OCI-LY1 (cell line): ENCODE results near the gene TXNRD2.
"Not testable (repeated sequence)": the region's sequence is repeated elsewhere in the genome, so short reads cannot be mapped to it uniquely, and the experiment has no call there.

Source experiments
- H2AFZ ChIP-seq: fragments of 200-600 bp; sonication (generic), shearing (Covaris generic); 2 replicates; pipeline ENCODE4 v1.6.0; 2014; ENCODE audit warnings: antibody characterized with exemption, mild to moderate bottlenecking, low read length
- H3F3A ChIP-seq: fragments of 200-600 bp; sonication (generic), shearing (Covaris generic); 2 replicates; pipeline ENCODE4 v1.6.0; 2014; ENCODE audit warnings: mild to moderate bottlenecking, antibody characterized with exemption, low read length, moderate library complexity; ENCODE audit not compliant: insufficient read depth
- H3K27ac ChIP-seq: fragments of 200-600 bp; sonication (generic); 2 replicates; pipeline ENCODE4 v1.5.1; 2014; ENCODE audit warnings: low read length, mixed run types, mild to moderate bottlenecking, low read depth; ENCODE audit not compliant: poor library complexity, severe bottlenecking
- H3K27me3 ChIP-seq: fragments of 200-600 bp; sonication (generic); 2 replicates; pipeline ENCODE4 v1.6.0; 2014; ENCODE audit warnings: antibody characterized with exemption, mild to moderate bottlenecking, low read length, moderate library complexity; ENCODE audit not compliant: insufficient read depth
- H3K36me3 ChIP-seq: fragments of 200-600 bp; sonication (generic); 2 replicates; pipeline ENCODE4 v1.6.1; 2014; ENCODE audit warnings: mild to moderate bottlenecking, antibody characterized with exemption, low read length, moderate library complexity, mixed read lengths; ENCODE audit not compliant: insufficient read depth
- H3K4me1 ChIP-seq: fragments of 200-600 bp; sonication (generic); 2 replicates; pipeline ENCODE4 v1.5.1; 2014; ENCODE audit warnings: mild to moderate bottlenecking, low read length, moderate library complexity; ENCODE audit not compliant: insufficient read depth, severe bottlenecking
- H3K4me2 ChIP-seq: fragments of 200-600 bp; sonication (generic), shearing (Covaris generic); 2 replicates; pipeline ENCODE4 v1.6.1; 2014; ENCODE audit warnings: low read length
- H3K4me3 ChIP-seq: fragments of 200-600 bp; sonication (generic); 2 replicates; pipeline ENCODE4 v1.5.1; 2014; ENCODE audit warnings: low read length, low read depth, mild to moderate bottlenecking, mixed read lengths; ENCODE audit not compliant: poor library complexity, severe bottlenecking
- H3K79me2 ChIP-seq: fragments of 200-600 bp; shearing (Covaris generic); 2 replicates; pipeline ENCODE4 v1.6.1; 2016; ENCODE audit warnings: mixed run types, low read length, mixed read lengths; ENCODE audit not compliant: insufficient read depth
- H3K9ac ChIP-seq: fragments of 200-600 bp; sonication (generic), shearing (Covaris generic); 2 replicates; pipeline ENCODE4 v1.6.1; 2014; ENCODE audit warnings: mild to moderate bottlenecking, low read length, mixed read lengths
- H3K9me2 ChIP-seq: fragments of 200-600 bp; sonication (generic), shearing (Covaris generic); 2 replicates; pipeline ENCODE4 v1.6.1; 2014; ENCODE audit warnings: low read depth, mild to moderate bottlenecking, low read length, mixed read lengths
- H3K9me3 ChIP-seq: fragments of 200-600 bp; shearing (Covaris generic); 2 replicates; pipeline ENCODE4 v1.6.1; 2014; ENCODE audit warnings: low read length, mixed read lengths
- H4K20me1 ChIP-seq: fragments of 200-600 bp; sonication (generic), shearing (Covaris generic); 2 replicates; pipeline ENCODE4 v1.6.0; 2016; ENCODE audit warnings: mild to moderate bottlenecking, low read length; ENCODE audit not compliant: insufficient read depth
- CTCF ChIP-seq: fragments of 200-600 bp; sonication (generic), shearing (Covaris generic); IDR thresholded peaks from 2 replicates; pipeline ENCODE4 v1.5.1; 2017; ENCODE audit warnings: mild to moderate bottlenecking, antibody characterized with exemption, low read length, moderate library complexity, mixed read lengths
- EZH2 ChIP-seq: fragments of 200-600 bp; sonication (generic), shearing (Covaris generic); IDR thresholded peaks from 2 replicates; pipeline ENCODE4 v1.8.0; 2017; ENCODE audit warnings: borderline replicate concordance, mixed run types, mild to moderate bottlenecking, antibody characterized with exemption, low read length, moderate library complexity, mixed read lengths

Gene TXNRD2

GRCh38 chr22:19940536-19941364 is 868 bp downstream of the TXNRD2 start:
- H3K4me2 ChIP-seq: peak overlapping the region; percentile 96

GRCh38 chr22:19937616-19938473 is 3.8 kb downstream of the TXNRD2 start:
- Histone ChIP-seq H3F3A (no peaks in the 10 kb centered on the region), H3K4me1 (peaks cover 19% of the 10 kb centered on the region), H3K4me3 (no peak overlapping the region), H3K9me3 (peaks cover 6% of the 10 kb centered on the region; the same call in 1 of the 2 replicates), H3K79me2 (peaks cover 10% of the 10 kb centered on the region), H3K27ac (no peak overlapping the region), H2AFZ (no peak overlapping the region), H3K4me2 (no peak overlapping the region), H3K27me3 (no peaks in the 10 kb centered on the region), H3K9me2 (no peaks in the 10 kb centered on the region), H4K20me1 (no peaks in the 10 kb centered on the region), H3K36me3 (peaks cover 4% of the 10 kb centered on the region; the same call in 1 of the 2 replicates), H3K9ac (no peak overlapping the region)
- no peak for TF ChIP-seq EZH2

More at GRCh38 chr22:19940536-19941364, 868 bp downstream of the TXNRD2 start:
- Histone ChIP-seq H3K9me3 (peaks cover 3% of the 10 kb centered on the region; the same call in 1 of the 2 replicates), H3K27me3 (no peaks in the 10 kb centered on the region), H4K20me1 (no peaks in the 10 kb centered on the region), H2AFZ (no peak overlapping the region), H3K4me1 (peaks cover 31% of the 10 kb centered on the region), H3K36me3 (peaks cover 2% of the 10 kb centered on the region; the same call in 1 of the 2 replicates), H3K79me2 (peaks cover 15% of the 10 kb centered on the region), H3K4me3 (peak overlapping the region; percentile 90), H3K9me2 (no peaks in the 10 kb centered on the region), H3F3A (no peaks in the 10 kb centered on the region), H3K9ac (peak overlapping the region; percentile 98), H3K27ac (peak overlapping the region; percentile 21)
- TF ChIP-seq CTCF (no peak), EZH2 (no peak)

- no peak overlapping the region for H3K4me2 ChIP-seq
- no peaks in the 10 kb centered on the region for H3K9me2 ChIP-seq
- H3K4me3 ChIP-seq: no peak overlapping the region
- peaks cover 6% of the 10 kb centered on the region; the same call in 1 of the 2 replicates for H3K9me3 ChIP-seq
- peaks cover 13% of the 10 kb centered on the region for H3K4me1 ChIP-seq
- no peaks in the 10 kb centered on the region for H3K79me2 ChIP-seq
- no peak overlapping the region for H3K9ac ChIP-seq
- H2AFZ ChIP-seq: no peak overlapping the region
- H4K20me1 ChIP-seq: no peaks in the 10 kb centered on the region
- H3K27me3 ChIP-seq: no peaks in the 10 kb centered on the region
- H3K36me3 ChIP-seq: peaks cover 4% of the 10 kb centered on the region; the same call in 1 of the 2 replicates
- H3F3A ChIP-seq: no peaks in the 10 kb centered on the region
- no peak for TF ChIP-seq EZH2
- no peak for TF ChIP-seq CTCF
- no peak overlapping the region for H3K27ac ChIP-seq
Measured at GRCh38 chr22:19936513-19936912, 5.1 kb downstream of the TXNRD2 start.

- not testable (repeated sequence) for H3K79me2 ChIP-seq, H2AFZ ChIP-seq, H3K9ac ChIP-seq, H3K9me3 ChIP-seq, H4K20me1 ChIP-seq, H3K4me1 ChIP-seq, H3K27ac ChIP-seq, H3K4me2 ChIP-seq, H3K9me2 ChIP-seq, H3K27me3 ChIP-seq, H3F3A ChIP-seq, H3K36me3 ChIP-seq, H3K4me3 ChIP-seq
Measured at GRCh38 chr22:19935123-19935718, 6.4 kb downstream of the TXNRD2 start.
